GM21529 (cell line): ENCODE results near the gene DAPK1.

Experiments used
- ATAC-seq: cut with Tn5 transposase; IDR thresholded peaks from one replicate; pipeline ENCODE4 v1.9.1; 2021; ENCODE audit not compliant: unreplicated experiment

Gene DAPK1

DNA sequence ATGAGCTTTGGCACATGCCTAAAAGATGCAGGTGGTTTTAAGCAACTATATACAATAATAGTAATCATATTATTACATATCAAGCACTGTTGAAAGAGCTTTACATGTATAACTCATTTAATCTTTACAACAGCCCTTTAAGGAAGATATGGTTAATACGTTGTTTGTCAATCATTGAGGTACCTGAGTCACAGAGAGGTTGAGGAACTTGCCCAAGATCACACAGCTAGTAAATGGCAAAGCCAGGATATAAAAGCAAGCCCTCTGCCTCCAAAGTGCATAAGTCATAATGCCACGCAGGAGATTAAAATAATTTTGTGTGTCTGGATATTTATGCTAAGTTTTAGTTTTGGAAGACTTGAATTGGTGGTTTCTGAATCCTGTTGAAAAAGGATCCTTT, 90.2 kb downstream of the DAPK1 start:
- no peak for ATAC-seq

DNA sequence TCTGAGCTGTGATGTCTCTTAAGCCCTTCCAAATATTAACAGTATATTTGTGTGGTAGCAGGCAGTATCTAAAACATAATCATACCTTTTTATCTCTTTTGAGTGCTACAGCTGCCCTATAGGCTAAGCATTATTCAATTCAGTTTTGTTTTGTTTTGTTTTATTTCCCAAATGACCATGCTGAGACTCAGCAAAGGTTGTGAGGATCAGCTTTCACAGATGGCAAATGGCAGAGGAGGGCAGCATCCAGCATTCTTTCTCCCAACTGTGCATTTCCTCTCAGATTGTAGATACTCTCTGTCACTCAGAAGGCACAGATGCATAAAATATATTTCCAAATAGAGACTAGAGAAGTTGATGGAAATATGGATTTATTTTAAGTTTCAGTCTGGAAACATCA, 90.7 kb downstream of the DAPK1 start:
- ATAC-seq = no peak

DNA sequence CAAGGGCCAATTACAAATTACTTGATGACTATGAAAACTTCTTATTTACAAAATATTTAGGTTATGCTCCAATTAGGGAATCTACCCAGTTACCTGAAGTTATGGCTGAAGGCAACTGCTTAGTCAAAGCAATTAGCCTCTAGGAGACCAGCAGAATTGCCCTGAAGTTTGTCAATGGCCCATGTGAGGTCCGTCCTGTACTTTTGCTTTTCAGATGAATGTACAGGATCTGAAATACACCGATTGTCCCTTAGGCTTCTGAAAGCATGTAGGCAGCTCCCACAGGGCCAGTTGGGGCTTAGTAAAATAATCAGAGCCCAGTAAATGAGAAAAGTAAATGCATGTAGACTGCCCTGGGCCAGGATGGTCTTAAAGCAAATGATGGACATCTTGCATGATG, 93.3 kb downstream of the DAPK1 start:
- ATAC-seq = no peak

GRCh38 chr9:87592554-87593358, 95.1 kb downstream of the DAPK1 start:
- ATAC-seq = no peak

GRCh38 chr9:87593359-87593980, 95.8 kb downstream of the DAPK1 start:
- ATAC-seq = no peak

DNA sequence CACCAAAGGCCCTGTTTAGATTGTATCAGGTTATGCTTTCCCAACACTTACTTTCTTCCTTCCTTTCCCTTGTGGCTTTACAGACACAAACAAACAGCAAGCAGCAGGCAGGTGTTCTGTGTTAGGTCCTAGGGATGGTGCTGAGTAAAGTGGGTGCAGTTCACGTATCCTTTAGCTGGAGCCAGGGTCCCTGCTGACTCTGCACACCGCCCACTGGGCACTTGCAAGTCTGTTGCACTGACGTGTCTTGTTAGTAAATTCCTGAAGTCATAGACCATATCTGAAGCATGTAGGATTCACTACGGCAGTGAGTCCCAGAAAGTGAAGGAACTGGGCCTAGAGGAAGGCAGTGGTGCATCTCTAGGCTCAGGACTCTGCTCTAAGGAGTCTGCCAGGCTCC, 96.5 kb downstream of the DAPK1 start:
- no peak for ATAC-seq

DNA sequence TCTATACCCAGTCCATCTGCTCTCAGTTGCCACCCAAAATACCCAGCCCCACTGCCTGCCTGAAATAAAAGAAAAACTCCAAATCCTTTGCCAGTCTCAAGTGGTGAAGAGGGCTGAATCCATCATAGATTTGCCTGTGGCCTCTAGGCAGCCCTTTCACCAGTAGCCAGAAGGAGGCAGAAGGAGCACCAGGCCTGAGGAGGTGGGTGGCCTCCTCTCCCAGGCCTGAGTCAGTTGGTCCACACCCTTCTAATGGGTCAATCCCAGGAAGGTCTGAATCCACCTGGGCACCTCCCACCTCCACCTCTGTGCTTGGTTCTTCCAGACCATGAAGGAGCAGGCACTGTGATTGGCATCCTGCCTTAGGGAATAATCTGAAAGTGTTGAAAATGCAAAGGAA, 97.0 kb downstream of the DAPK1 start:
- no peak for ATAC-seq

GRCh38 chr9:87595610-87596009, 97.9 kb downstream of the DAPK1 start:
- no peak for ATAC-seq

DNA sequence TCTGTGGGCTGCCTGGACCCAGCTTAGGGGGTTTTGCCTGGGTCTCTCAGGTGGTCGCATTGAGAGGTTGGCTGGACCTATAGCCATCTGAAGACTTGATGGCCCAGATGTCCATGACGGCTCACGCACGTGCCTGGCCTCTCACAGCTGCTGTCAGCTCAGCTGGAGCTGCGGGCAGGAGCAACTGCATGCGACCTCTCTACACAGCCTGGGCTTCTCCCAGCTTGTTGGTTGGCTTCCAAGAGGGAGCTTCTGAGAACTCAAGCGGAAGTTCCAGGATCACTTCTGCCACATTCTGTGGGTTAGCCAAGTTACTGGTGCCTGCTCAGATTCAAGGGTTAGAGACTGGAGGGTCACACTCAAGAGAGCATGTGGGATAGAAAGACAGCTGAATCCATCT, 99.2 kb downstream of the DAPK1 start:
- ATAC-seq = no peak

GRCh38 chr9:87597710-87598443, 100.2 kb downstream of the DAPK1 start:
- no peak for ATAC-seq

- no peak for ATAC-seq
Observed at GRCh38 chr9:87599901-87600610, 102.4 kb downstream of the DAPK1 start.

DNA sequence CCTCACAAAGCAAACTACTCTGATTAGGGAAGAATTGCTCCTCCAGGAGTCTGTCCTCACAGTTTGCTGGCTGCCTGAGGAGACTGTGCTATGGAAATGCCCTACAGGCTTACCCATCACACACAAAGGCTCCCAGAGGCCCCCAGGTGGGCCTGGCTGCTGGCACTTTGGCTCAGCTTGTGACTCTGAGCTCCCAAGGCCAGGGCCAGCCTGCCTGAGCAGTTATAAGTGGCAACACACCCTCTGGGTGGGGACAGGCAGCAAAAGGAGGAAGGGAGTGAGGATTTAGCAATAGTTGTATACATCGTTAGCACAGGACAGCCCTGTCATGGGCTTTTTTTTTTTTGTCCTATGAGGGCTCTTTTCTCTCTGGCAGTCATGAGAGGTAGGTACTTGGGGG, 103.5 kb downstream of the DAPK1 start:
- no peak for ATAC-seq

GRCh38 chr9:87601595-87601994, 103.9 kb downstream of the DAPK1 start:
- no peak for ATAC-seq

- no peak for ATAC-seq
Observed at GRCh38 chr9:87602933-87603643, 105.4 kb downstream of the DAPK1 start.

GRCh38 chr9:87603854-87604490, 106.3 kb downstream of the DAPK1 start:
- ATAC-seq = no peak

DNA sequence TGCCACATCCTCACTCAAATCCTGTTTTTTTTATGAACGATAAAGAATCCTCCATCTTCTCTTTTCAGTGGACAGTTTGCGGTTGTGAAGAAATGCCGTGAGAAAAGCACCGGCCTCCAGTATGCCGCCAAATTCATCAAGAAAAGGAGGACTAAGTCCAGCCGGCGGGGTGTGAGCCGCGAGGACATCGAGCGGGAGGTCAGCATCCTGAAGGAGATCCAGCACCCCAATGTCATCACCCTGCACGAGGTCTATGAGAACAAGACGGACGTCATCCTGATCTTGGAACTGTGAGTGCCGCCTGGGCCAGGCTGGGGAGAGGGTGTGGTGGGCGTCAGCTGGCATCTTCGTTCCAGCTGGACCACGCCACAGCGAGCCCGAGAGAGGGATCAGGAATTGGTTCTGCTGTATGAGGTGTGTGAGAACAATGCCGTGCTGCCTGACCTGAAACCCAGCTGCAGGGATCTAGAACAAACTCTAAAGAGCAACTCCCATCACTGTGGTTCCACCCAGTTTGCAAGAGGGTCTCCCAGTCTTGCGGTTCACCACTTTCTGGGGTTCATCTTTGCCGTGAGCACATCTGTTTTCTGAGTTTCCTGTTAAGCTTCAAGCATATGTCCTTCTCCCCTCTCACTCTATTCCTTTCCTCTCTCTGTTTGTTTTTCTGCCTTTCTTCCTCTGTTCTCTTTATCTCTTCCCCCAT, 107.4 kb downstream of the DAPK1 start:
- ATAC-seq = no peak

- ATAC-seq = no peak
Observed at GRCh38 chr9:87605676-87606075, 108.0 kb downstream of the DAPK1 start.

DNA sequence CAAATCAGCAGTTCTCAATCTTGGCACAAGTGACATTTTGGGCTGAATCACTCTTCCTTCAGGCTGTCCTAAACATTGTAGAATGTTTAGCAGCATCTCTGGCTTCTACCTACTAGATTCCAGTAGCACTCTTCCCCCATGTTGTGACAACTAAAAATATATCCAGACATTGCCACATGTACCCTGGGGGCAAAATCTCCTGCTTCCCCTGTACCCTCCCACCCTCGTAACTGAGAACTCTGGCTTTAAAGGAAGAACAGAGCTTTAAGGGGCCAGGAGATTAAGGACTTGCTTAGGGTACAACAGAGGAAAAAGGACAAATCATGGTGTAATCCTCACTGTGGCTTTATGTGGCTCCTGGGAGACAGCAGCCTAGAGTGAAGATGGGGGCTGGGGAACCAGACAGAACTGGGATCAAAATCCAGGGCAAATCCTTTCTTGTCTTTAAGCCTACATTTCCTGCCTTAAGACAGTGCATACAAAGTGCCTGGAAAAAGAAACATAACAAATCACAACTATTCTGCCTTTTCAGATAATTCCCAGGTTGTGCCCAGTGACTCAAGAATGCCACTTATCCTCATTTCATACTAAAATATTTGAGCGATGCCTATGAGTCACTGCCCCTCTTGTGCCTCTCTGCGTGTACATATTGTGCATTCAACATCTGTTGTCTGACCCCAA, 109.3 kb downstream of the DAPK1 start:
- no peak for ATAC-seq

DNA sequence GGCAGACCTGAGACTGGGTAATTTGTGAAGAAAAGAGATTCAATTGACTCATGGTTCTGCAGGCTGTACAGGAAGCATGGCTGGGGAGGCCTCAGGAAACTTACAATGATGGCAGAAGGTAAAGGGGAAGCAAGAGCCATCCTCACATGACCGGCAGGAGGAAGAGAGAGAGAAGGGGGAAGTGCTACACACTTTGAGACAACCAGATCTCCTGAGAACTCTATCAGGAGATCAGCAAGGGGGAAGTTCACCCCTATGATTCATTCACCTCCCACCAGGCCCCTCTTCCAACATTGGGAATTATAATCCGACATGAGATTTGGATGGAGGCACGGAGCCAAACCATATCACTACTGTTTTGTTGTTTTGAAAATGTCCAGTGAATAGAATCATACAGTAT, 110.2 kb downstream of the DAPK1 start:
- ATAC-seq = no peak
